ENCODE data around the gene TEKT5. TPM values are rescaled to one million over a fixed set of nuclear protein-coding genes. Genes with fewer than 3 reads are reported as not detected.
A peak's percentile ranks its signal among the peaks of the same experiment; 100 is the strongest.

The TEKT5 gene
- total and polyA plus RNA-seq, 8 donors: 0.28 to 22.8 (median 1.0) TPM; not detected in 2

DNA sequence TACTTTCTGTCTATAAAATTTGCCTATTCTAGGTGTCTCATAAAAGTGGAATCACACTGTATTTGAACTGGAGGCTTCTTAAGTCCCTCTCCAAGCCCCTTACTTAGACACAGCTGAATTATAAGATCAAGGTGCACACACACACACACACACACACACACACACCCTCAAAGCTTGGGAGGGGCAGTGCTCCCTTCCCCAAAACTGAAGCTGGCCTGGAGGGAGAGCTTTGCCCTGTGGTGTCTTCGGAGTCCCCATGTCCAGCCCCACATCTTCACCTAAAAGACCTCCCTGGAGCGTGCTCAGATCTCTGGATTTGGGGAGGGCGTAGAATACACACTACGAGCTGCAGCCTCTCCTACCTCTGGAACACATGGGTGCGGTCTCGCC lies 115.2 kb downstream of the TEKT5 start:
- no peak for DNase-seq
- Histone ChIP-seq H3K4me3 (peak overlapping the region; percentile 79 to 90 (median 88)), H3K27me3 (peaks cover 0 to 21% (median 0%) of the 10 kb centered on the region in 3 donors), H3K27ac (peak overlapping the region; percentile 93 to 97 (median 95)), H3K9me3 (no peaks in the 10 kb centered on the region), H3K4me1 (peaks cover 37 to 62% (median 56%) of the 10 kb centered on the region in 4 donors), H3K36me3 (no peaks in the 10 kb centered on the region)
- intact Hi-C loops (cut with DNase I; ENCODE audit: low total_unique reads): no loop called here
- WGBS, 5 donors: 5 to 25% (median 7%) methylated on average over 6 of the region's 6 CpGs
- TF ChIP-seq POLR2A (IDR thresholded peaks at IDR 0.05) (no peak), EP300 (IDR thresholded peaks at IDR 0.05) (no peak), POLR2AphosphoS5 (IDR thresholded peaks at IDR 0.05) (no peak)
- TF ChIP-seq, protein P1, sequence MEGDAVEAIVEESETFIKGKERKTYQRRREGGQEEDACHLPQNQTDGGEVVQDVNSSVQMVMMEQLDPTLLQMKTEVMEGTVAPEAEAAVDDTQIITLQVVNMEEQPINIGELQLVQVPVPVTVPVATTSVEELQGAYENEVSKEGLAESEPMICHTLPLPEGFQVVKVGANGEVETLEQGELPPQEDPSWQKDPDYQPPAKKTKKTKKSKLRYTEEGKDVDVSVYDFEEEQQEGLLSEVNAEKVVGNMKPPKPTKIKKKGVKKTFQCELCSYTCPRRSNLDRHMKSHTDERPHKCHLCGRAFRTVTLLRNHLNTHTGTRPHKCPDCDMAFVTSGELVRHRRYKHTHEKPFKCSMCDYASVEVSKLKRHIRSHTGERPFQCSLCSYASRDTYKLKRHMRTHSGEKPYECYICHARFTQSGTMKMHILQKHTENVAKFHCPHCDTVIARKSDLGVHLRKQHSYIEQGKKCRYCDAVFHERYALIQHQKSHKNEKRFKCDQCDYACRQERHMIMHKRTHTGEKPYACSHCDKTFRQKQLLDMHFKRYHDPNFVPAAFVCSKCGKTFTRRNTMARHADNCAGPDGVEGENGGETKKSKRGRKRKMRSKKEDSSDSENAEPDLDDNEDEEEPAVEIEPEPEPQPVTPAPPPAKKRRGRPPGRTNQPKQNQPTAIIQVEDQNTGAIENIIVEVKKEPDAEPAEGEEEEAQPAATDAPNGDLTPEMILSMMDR (IDR thresholded peaks at IDR 0.05): no peak

DNA sequence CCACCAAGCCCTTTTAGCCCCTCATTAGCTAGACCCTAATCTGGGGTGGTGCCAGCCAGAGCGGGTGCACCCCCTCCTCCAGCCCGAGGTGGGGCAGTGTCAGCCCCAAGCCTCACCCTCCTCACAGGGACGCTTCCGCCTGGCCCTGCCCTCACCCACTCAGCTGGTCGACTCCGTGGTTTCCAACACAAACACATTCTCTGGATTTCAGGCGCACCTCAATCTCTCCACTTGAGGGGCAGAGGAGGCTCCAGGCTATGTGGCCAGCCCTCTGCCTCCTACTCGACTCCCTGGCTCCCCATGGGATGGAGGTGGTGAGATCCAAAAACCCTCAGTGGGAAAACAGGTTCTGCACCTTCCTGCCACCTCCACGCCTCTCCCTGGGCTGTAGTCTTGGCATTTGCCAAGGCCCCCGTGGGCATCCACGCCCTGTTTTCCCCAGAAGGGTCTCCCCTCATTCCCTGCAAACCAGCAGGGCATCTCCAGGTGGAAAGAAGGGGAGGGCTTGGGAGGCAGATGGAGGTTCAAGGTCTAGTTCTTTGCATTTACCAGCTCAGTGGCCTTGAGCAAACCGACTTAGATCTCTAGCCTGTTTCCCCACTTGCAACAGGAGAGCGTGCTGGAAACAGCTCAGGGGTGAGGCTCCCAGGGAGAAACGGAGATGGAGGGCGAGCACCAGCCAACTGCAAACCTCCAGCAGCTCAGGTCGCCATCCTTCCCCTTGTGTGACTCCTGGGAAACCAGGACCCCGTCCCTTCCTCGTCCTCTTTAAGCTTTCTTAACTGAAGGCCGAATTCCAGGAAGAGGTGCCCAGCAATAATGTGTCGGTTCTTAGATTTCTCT lies 116.0 kb downstream of the TEKT5 start:
- WGBS, 5 donors: 17 to 40% (median 33%) methylated on average over 14 to 20 of the region's 20 CpGs
- H3K27me3 ChIP-seq: peaks cover 0 to 21% (median 0%) of the 10 kb centered on the region in 3 donors
- no peak for TF ChIP-seq EP300 (IDR thresholded peaks at IDR 0.05)
- peak in 1 of 3 donors; percentile 15 for TF ChIP-seq POLR2AphosphoS5 (IDR thresholded peaks at IDR 0.05)
- H3K9me3 ChIP-seq: no peaks in the 10 kb centered on the region
- intact Hi-C loops (cut with DNase I; ENCODE audit: low total_unique reads): no loop called here
- DNase-seq: peak; percentile 39 to 73
- peaks cover 37 to 65% (median 57%) of the 10 kb centered on the region in 4 donors for H3K4me1 ChIP-seq
- H3K36me3 ChIP-seq: no peaks in the 10 kb centered on the region
- peak overlapping the region; percentile 38 to 97 (median 94) for H3K27ac ChIP-seq
- peak overlapping the region; percentile 79 to 90 (median 88) for H3K4me3 ChIP-seq

Small RNAs within 50 kb of the gene (small RNA-seq; reads per million reads assigned to genes)
- gene MTND4LP24: 0 reads per million in 4 donors
- gene MTND6P33: 0 reads per million in 4 donors

Other genes starting within 250 kb of the TEKT5 start
- gene EMP2, start 114.3 kb downstream of the TEKT5 start, total RNA-seq: 10 to 100 TPM; 24.5 to 57.6 (median 43.3) TPM
- 10 to 100 TPM; 10.7 to 60.9 (median 11.7) TPM for gene EMP2, start 114.3 kb downstream of the TEKT5 start, polyA plus RNA-seq
- gene NUBP1, start 48.9 kb upstream of the TEKT5 start, total RNA-seq: 100 to 1,000 TPM in 1 of 5 donors, 10 to 100 TPM in 3, 1 to 10 TPM in 1; 2.2 to 239 (median 22.8) TPM
- gene NUBP1, start 48.9 kb upstream of the TEKT5 start, polyA plus RNA-seq: 10 to 100 TPM; 37.0 to 46.6 (median 41.1) TPM
- 1 to 10 TPM in 1 of 5 donors, not detected in 4; 4.4 TPM for gene TVP23A, start 123.9 kb upstream of the TEKT5 start, total RNA-seq
- gene TVP23A, start 123.9 kb upstream of the TEKT5 start, polyA plus RNA-seq: under 1 TPM; 0.15 to 0.37 (median 0.31) TPM
- gene CIITA, start 182.3 kb upstream of the TEKT5 start, total RNA-seq: 10 to 100 TPM in 3 of 5 donors, 1 to 10 TPM in 1, under 1 TPM in 1; under 0.01 to 67.1 (median 21.2) TPM
- gene CIITA, start 182.3 kb upstream of the TEKT5 start, polyA plus RNA-seq: 10 to 100 TPM in 1 of 3 donors, 1 to 10 TPM in 2; 3.2 to 18.4 (median 4.3) TPM
- 10 to 100 TPM; 16.5 to 97.9 (median 20.4) TPM for gene DEXI, start 247.5 kb upstream of the TEKT5 start, total RNA-seq
- gene DEXI, start 247.5 kb upstream of the TEKT5 start, polyA plus RNA-seq: 10 to 100 TPM; 23.7 to 42.8 (median 37.4) TPM
- 100 to 1,000 TPM in 2 of 5 donors, 10 to 100 TPM in 3; 20.2 to 176 (median 66.5) TPM for gene CLEC16A, start 249.6 kb upstream of the TEKT5 start, total RNA-seq
- gene CLEC16A, start 249.6 kb upstream of the TEKT5 start, polyA plus RNA-seq: 1 to 10 TPM; 5.8 to 8.6 (median 6.7) TPM

All from stomach (tissue), 9 donors.